ENCODE data around the gene DNLZ.

Gene DNLZ

DNA sequence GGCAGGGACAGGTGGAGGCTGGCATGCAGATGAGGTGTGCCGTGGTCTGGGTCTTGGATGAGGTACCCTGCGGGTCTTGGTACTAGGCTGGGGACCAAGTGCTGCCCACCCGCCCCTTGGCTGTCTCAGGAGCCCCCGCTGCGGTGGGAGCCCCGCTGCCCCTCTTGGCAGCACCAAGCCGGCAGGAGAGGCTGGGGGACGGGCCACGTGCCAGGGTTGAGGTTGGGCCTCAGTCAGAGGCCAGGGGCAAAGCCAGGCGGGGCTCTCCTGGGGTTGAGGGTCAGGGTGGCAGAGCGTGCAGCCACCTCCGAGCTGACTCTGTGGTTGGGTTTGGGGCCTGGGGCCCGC, 8.0 kb upstream of the DNLZ start:
- no peak for FAIRE-seq
- no peak for DNase-seq (ENCODE audit: insufficient read length, low spot score)
- TF ChIP-seq TAF1 (IDR thresholded peaks at IDR 0.05; ENCODE audit: low read depth, low read length), result no peak
- no peak for TF ChIP-seq POLR2A (IDR thresholded peaks at IDR 0.05; ENCODE audit: low read depth, low read length)
- TF ChIP-seq SPI1 (IDR thresholded peaks at IDR 0.05; ENCODE audit: low read depth, low read length), result no peak
- no peak for TF ChIP-seq PAX5 (IDR thresholded peaks at IDR 0.05; ENCODE audit: insufficient read depth, low read length, severe bottlenecking)
- TF ChIP-seq POLR2AphosphoS5 (IDR thresholded peaks at IDR 0.05; ENCODE audit: low read depth, low read length), result no peak
- no peak for TF ChIP-seq POU2F2 (IDR thresholded peaks at IDR 0.05; ENCODE audit: low read depth, low read length)

DNA sequence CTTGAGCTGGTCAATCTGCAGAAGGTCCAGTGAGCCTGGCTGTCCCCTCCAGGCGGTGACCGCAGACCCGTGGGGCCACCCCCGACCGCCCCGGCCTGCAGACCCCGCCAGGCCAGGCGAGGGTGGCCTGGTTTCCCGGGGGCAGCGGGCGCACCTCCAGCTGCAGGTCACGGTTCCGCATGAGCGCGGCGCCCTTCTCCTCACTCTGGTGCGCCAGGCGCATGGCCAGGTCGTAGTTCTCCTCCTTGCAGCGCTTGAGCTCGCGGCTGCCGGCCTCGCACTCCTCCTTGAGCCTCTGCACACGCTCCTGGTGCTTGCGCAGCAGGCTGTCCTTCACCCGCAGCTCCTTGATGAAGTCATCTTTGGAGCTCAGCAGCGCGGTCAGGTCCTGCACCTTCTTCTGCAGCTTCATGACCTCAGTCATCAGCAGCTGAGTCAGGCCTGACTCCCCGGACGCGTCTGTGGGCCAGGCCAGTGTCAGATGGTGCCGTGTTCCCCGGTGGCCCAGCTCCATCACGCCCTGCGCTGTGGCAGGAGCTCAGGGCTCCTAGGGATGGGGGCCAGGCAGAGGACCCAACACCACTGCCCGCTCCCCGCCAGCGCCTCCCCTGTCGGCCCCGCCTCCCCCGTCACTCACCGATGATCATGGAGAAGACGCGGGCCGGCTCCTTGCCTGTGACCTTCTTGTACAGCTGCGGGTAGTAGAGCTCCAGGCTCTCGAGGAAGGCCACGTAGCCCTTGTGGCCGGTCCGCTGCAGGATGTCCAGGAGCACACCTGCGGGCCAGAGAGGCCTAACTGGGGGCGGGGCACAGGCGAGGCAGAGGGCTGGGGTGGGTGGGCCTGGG, 7.4 kb upstream of the DNLZ start:
- TF ChIP-seq SPI1 (IDR thresholded peaks at IDR 0.05; ENCODE audit: low read depth, low read length) (no peak), POU2F2 (IDR thresholded peaks at IDR 0.05; ENCODE audit: low read depth, low read length) (no peak), POLR2AphosphoS5 (IDR thresholded peaks at IDR 0.05; ENCODE audit: low read depth, low read length) (no peak), TAF1 (IDR thresholded peaks at IDR 0.05; ENCODE audit: low read depth, low read length) (no peak), POLR2A (IDR thresholded peaks at IDR 0.05; ENCODE audit: low read depth, low read length) (no peak), PAX5 (IDR thresholded peaks at IDR 0.05; ENCODE audit: insufficient read depth, low read length, severe bottlenecking) (no peak)

DNA sequence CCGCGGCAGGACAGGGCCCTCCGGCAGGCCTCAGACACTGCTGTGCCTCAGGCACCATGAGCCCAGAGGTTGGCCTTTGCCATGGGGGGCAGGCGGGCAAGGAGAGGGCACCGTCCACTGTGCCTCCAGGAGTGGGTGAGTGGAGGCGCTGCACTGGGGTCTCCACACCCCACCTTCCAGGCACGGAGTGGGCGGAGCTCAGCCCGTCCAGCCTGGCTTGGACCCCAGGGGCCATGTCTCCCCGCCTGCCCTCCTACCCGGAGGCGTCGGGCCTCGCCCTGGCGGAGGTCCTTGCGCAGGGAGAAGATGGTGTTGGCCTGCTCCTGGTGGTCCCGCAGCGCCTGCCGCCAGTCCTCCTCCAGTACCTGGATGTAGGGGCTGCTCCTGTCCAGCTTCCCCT, 6.5 kb upstream of the DNLZ start:
- DNase-seq (ENCODE audit: insufficient read length, low spot score), result no peak
- no peak for FAIRE-seq
- no peak for TF ChIP-seq SPI1 (IDR thresholded peaks at IDR 0.05; ENCODE audit: low read depth, low read length)
- TF ChIP-seq POU2F2 (IDR thresholded peaks at IDR 0.05; ENCODE audit: low read depth, low read length), result no peak
- TF ChIP-seq PAX5 (IDR thresholded peaks at IDR 0.05; ENCODE audit: insufficient read depth, low read length, severe bottlenecking), result no peak
- TF ChIP-seq POLR2AphosphoS5 (IDR thresholded peaks at IDR 0.05; ENCODE audit: low read depth, low read length), result no peak
- no peak for TF ChIP-seq POLR2A (IDR thresholded peaks at IDR 0.05; ENCODE audit: low read depth, low read length)
- no peak for TF ChIP-seq TAF1 (IDR thresholded peaks at IDR 0.05; ENCODE audit: low read depth, low read length)

More for the DNA sequence above, 7.4 kb upstream of the DNLZ start:
- DNase-seq (ENCODE audit: insufficient read length, low spot score), result no peak
- no peak for FAIRE-seq

DNA sequence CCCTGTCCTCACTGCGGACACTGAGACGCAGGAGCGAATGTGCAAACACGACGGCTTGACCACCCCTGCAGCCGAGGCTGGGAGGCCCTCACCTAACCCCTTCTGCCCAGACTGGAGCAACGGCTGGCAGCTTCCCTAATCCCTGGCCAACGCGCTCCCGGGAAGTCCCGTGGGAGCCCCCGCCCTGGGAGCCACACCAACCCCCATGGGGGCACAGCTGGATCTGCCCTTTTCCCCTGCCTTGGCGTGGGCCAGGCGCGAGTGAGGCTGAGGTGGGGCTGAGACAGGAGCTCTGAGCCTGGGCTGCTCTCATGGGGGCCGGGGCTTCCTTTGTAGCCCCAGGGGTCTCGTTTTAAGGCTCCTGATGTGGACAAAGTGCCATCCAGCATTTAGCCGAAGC, 4.6 kb upstream of the DNLZ start:
- TF ChIP-seq PAX5 (IDR thresholded peaks at IDR 0.05; ENCODE audit: insufficient read depth, low read length, severe bottlenecking), result no peak
- TF ChIP-seq POLR2AphosphoS5 (IDR thresholded peaks at IDR 0.05; ENCODE audit: low read depth, low read length), result no peak
- no peak for TF ChIP-seq SPI1 (IDR thresholded peaks at IDR 0.05; ENCODE audit: low read depth, low read length)
- no peak for TF ChIP-seq POLR2A (IDR thresholded peaks at IDR 0.05; ENCODE audit: low read depth, low read length)
- TF ChIP-seq TAF1 (IDR thresholded peaks at IDR 0.05; ENCODE audit: low read depth, low read length), result no peak
- no peak for TF ChIP-seq POU2F2 (IDR thresholded peaks at IDR 0.05; ENCODE audit: low read depth, low read length)
- FAIRE-seq (no peak), DNase-seq (ENCODE audit: insufficient read length, low spot score) (no peak)

DNA sequence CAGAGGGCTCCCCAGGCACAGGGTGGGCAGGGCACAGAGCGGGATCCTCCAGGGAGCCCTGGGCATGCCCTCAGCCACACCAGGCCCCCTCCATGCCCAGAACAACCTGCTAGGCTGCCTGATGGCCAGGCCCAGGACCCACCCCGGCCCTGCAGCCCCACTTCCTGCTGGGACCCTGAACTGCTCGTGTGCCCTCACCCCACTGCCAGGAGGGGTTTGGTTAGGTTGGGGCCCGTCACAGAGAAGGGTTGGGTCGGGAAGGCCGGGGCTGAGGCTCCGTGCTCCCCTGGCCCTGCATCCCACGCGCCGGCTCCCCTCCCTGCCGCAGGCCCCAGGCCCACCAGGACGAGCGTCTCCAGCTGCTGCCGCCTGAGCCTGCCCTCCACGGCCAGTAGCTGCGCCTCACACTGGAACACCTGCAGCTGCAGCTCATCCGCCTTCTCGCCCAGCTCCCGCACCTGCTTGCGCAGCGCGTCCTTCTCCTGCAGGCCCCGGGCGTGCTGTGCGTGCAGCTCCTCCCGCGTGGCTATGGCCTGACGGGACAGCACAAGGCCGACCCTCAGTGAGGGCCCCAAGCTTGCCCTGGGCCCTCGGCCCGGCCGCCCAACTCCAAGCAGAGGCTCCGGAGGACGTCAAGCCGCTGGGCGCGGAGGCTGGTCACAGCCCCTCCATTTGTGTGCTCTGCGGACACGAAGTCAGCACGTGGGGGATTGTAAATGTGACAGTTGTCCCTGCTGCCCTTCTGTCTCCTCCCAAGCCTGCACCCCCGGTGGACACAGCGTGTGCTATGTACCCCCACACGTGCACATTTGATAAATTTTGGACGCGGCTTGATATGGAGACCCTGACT, 4.0 kb upstream of the DNLZ start:
- DNase-seq (ENCODE audit: insufficient read length, low spot score) (no peak), FAIRE-seq (no peak)
- no peak for TF ChIP-seq TAF1 (IDR thresholded peaks at IDR 0.05; ENCODE audit: low read depth, low read length)

DNA sequence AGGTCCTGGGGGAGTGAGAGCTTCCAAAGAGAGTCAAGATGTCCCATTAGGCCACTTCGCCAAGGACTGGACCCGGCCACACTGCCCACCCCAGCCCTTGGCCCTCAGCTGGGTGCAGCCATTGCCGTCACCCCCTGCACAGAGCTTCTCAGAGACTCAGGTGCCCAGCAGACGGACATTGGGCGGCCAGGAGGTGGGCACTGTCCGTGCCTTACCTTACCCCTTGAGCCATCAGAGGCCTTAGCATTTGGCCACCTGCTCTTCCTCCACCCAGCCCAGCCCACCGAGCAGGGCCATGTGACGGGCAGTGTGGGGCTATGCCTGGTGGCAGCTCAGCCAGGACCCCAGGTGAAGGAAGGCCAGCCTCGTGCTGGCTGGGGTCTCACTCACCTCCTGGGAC, 3.3 kb upstream of the DNLZ start:
- FAIRE-seq (no peak), DNase-seq (ENCODE audit: insufficient read length, low spot score) (no peak)
- TF ChIP-seq POLR2AphosphoS5 (IDR thresholded peaks at IDR 0.05; ENCODE audit: low read depth, low read length), result no peak
- TF ChIP-seq POU2F2 (IDR thresholded peaks at IDR 0.05; ENCODE audit: low read depth, low read length), result no peak
- TF ChIP-seq PAX5 (IDR thresholded peaks at IDR 0.05; ENCODE audit: insufficient read depth, low read length, severe bottlenecking), result no peak
- no peak for TF ChIP-seq TAF1 (IDR thresholded peaks at IDR 0.05; ENCODE audit: low read depth, low read length)

DNA sequence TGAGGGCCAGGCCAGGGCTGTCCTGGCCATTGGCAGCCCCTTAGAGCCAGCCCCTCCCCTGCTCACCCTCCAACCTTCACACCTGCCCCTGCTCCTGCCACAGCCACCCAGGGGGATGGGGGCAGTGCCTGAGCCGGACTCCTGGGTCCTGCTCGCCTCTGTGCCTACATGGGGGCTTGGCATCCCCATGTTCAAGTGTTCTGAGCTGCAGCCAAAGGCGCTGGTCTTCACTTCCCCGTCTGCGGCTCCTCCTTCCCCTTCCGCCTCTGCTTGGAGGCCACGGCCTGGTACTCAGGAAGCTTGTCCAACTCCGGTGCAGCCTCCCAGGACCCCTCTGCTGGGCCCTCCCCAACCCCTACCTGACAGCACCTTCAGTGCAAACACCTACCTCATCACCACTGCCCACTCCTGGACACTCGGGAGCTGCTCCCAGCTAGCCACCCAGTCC, 2.3 kb upstream of the DNLZ start:
- no peak for TF ChIP-seq SPI1 (IDR thresholded peaks at IDR 0.05; ENCODE audit: low read depth, low read length)
- no peak for TF ChIP-seq POU2F2 (IDR thresholded peaks at IDR 0.05; ENCODE audit: low read depth, low read length)
- no peak for TF ChIP-seq PAX5 (IDR thresholded peaks at IDR 0.05; ENCODE audit: insufficient read depth, low read length, severe bottlenecking)
- DNase-seq (ENCODE audit: insufficient read length, low spot score) (no peak), FAIRE-seq (no peak)

DNA sequence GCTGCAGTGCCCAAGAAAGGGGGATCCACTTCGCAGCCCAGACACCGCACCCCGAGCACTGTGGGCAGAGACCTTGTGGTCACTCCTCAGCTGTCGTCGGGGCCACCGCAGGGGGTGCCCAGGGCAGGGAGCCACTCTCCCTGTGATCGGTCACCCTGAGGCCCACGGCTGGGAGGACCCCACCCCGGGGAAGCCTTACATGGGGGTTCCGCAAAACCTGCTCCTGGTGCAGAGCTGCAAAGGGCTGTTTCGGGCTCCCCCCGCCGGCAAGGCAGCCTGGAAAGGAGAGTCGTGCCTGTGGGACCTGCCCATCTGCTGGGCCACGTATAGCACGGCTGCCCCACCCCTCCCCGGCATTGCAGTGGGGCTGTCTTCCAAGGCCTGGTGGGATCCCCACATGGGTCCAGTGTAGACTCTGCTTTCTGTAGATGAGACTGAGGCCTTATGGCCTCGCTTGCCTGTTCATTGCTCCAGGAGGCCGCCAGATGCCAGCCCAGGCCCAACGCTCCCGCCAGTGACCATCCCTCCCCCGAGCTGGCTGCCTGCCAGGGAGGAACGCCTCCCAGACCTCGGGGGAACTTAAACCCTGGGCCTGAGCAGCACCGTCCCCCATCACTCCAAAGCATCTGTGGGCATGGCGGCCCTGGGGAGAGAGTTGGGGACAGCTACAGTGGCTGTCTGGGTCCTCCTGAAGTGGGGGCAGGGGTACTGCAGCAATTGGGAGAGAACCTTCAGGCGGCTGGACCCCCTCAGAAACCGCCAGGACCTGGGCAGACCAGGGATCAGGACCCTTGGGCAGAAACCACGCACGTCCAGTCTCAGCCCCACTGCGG, 1.6 kb upstream of the DNLZ start:
- FAIRE-seq, result no peak
- DNase-seq (ENCODE audit: insufficient read length, low spot score), result no peak
- TF ChIP-seq PAX5 (IDR thresholded peaks at IDR 0.05; ENCODE audit: insufficient read depth, low read length, severe bottlenecking) (no peak), POLR2A (IDR thresholded peaks at IDR 0.05; ENCODE audit: low read depth, low read length) (no peak), TAF1 (IDR thresholded peaks at IDR 0.05; ENCODE audit: low read depth, low read length) (no peak), POU2F2 (IDR thresholded peaks at IDR 0.05; ENCODE audit: low read depth, low read length) (no peak), POLR2AphosphoS5 (IDR thresholded peaks at IDR 0.05; ENCODE audit: low read depth, low read length) (no peak), SPI1 (IDR thresholded peaks at IDR 0.05; ENCODE audit: low read depth, low read length) (no peak)

Data from GM12891 (cell line).